ENCODE measurements around the gene CSPG5. TPM values are rescaled to one million over a fixed set of nuclear protein-coding genes. Genes with fewer than 3 reads are reported as not detected.

Gene CSPG5
- total RNA-seq, 1 experiment from 2014 or later = 0.93 TPM

- DNase-seq (ENCODE audit: low spot score) = no peak
Measured at GRCh38 chr3:47536967-47537366, 41.7 kb downstream of the CSPG5 start.

GRCh38 chr3:47536221-47536891, 42.3 kb downstream of the CSPG5 start:
- no peak for DNase-seq (ENCODE audit: low spot score)

GRCh38 chr3:47533996-47534454, 44.6 kb downstream of the CSPG5 start:
- DNase-seq (ENCODE audit: low spot score) = no peak

- DNase-seq (ENCODE audit: low spot score) = no peak
Measured at GRCh38 chr3:47533481-47533880, 45.2 kb downstream of the CSPG5 start.

GRCh38 chr3:47527952-47528725, 50.5 kb downstream of the CSPG5 start:
- no peak for DNase-seq (ENCODE audit: low spot score)

- no peak for DNase-seq (ENCODE audit: low spot score)
Measured at GRCh38 chr3:47525617-47526016, 53.0 kb downstream of the CSPG5 start.

GRCh38 chr3:47523310-47524073, 55.2 kb downstream of the CSPG5 start:
- DNase-seq (ENCODE audit: low spot score) = no peak

GRCh38 chr3:47522082-47522987, 56.3 kb downstream of the CSPG5 start:
- DNase-seq (ENCODE audit: low spot score) = peak; percentile 77

GRCh38 chr3:47520756-47521155, 57.9 kb downstream of the CSPG5 start:
- no peak for DNase-seq (ENCODE audit: low spot score)

GRCh38 chr3:47517937-47518336, 60.7 kb downstream of the CSPG5 start:
- no peak for DNase-seq (ENCODE audit: low spot score)

- no peak for DNase-seq (ENCODE audit: low spot score)
Measured at GRCh38 chr3:47515864-47516319, 62.8 kb downstream of the CSPG5 start.

GRCh38 chr3:47515100-47515499, 63.6 kb downstream of the CSPG5 start:
- DNase-seq (ENCODE audit: low spot score) = no peak

- DNase-seq (ENCODE audit: low spot score) = peak; percentile 89
Measured at GRCh38 chr3:47513125-47513929, 65.3 kb downstream of the CSPG5 start, which contains the start of gene ELP6. Gene ELP6, minus strand, starts transcription at chr3:47513712. Its CDS starts 122 bp downstream, at chr3:47513590.

- DNase-seq (ENCODE audit: low spot score) = no peak
Measured at GRCh38 chr3:47512416-47513124, 66.1 kb downstream of the CSPG5 start.

Other genes with a start within 250 kb of the CSPG5 start
- gene PTPN23, start 197.8 kb downstream of the CSPG5 start, total RNA-seq (2014; rRNA removed; shearing (Covaris generic)) = 3.8 and 6.9 TPM in 2 replicates
- 24.7 and 26.1 TPM in 2 replicates for gene SCAP, start 102.9 kb downstream of the CSPG5 start, total RNA-seq (2014; rRNA removed; shearing (Covaris generic))
- gene ELP6, start 65.2 kb downstream of the CSPG5 start, total RNA-seq (2014; rRNA removed; shearing (Covaris generic)) = 21.0 and 35.4 TPM in 2 replicates
- 17.6 and 32.7 TPM in 2 replicates for gene SMARCC1, start 203.0 kb upstream of the CSPG5 start, total RNA-seq (2014; rRNA removed; shearing (Covaris generic))
- 29.8 and 36.0 TPM in 2 replicates for gene DHX30, start 224.3 kb upstream of the CSPG5 start, total RNA-seq (2014; rRNA removed; shearing (Covaris generic))

Measured in H4 (cell line).